Uterus (tissue), 4 donors: ENCODE results near the gene PSMB2. TPM values are rescaled to one million over a fixed set of nuclear protein-coding genes. Genes with fewer than 3 reads are reported as not detected.

Experiments used
- DNase-seq, 2 donors: peaks; one replicate each; pipeline ENCODE4 v3.0.0-alpha.2; 2019 to 2020
- H3K27ac ChIP-seq, 2 donors: fragments of 200-600 bp; sonication (generic); 1 replicate in 1 of 2; 2 replicates in 1 of 2; pipeline ENCODE4 v1.5.1; 2016 to 2018
- H3K27me3 ChIP-seq, 2 donors: fragments of 200-600 bp; sonication (generic); one replicate each; pipeline ENCODE4 v1.5.1; 2018 to 2019; ENCODE audit warnings: control low read depth in 1 of 2
- H3K36me3 ChIP-seq, 2 donors: fragments of 200-600 bp; sonication (generic); one replicate each; pipeline ENCODE4 v1.5.1; 2019; ENCODE audit warnings: control low read depth in 1 of 2
- H3K4me1 ChIP-seq, 2 donors: fragments of 200-600 bp; sonication (generic); one replicate each; pipeline ENCODE4 v1.5.1; 2018 to 2019; ENCODE audit warnings: control low read depth in 1 of 2
- H3K4me3 ChIP-seq, 2 donors: fragments of 200-600 bp; sonication (generic); 1 replicate in 1 of 2; 2 replicates in 1 of 2; pipeline ENCODE4 v1.5.1; 2018 to 2019; ENCODE audit warnings: mild to moderate bottlenecking in 1 of 2
- H3K9me3 ChIP-seq, 2 donors: fragments of 200-600 bp; sonication (generic); one replicate each; pipeline ENCODE4 v1.5.1; 2019; ENCODE audit warnings: control low read depth in 1 of 2
- CTCF ChIP-seq, 4 experiments: fragments of 200-600 bp in 2 of 4; fragments of 450-650 bp in 2 of 4; sonication (generic) in 2 of 4; IDR thresholded peaks; one replicate each; pipeline ENCODE4 v1.5.1; 2016 to 2019; ENCODE audit warnings: antibody characterized with exemption in 4 of 4, mild to moderate bottlenecking in 2 of 4, moderate library complexity in 1 of 4
- POLR2A ChIP-seq, 2 donors: fragments of 450-650 bp; IDR thresholded peaks; one replicate each; pipeline ENCODE4 v1.6.1; 2016; ENCODE audit warnings: antibody characterized with exemption in 2 of 2, mild to moderate bottlenecking in 1 of 2, moderate library complexity in 1 of 2
- intact Hi-C: fragments of 100-400 bp; cut with DNase I; formaldehyde crosslinking; loops from one replicate; pipeline ENCODE4 v1.15.1; 2023; ENCODE audit warnings: low total_unique reads
- total RNA-seq, 4 donors: library from RNA; depleted of rRNA in 3 of 4; stranded (reverse); fragments of >200 nt in 3 of 4; gene quantifications; one replicate each; pipeline versions ENCODE4 v1.1.0 to v1.2.4, GENCODE V29; 2014 to 2023
- donor health status: DM: yes; HTN: yes; CAD: no.

The PSMB2 gene
- total RNA-seq, 4 donors from 2014 or later, result 4.9 to 40.2 (median 27.2) TPM

GRCh38 chr1:35574655-35575415 is 66.5 kb downstream of the PSMB2 start:
- Histone ChIP-seq H3K27ac (no peak overlapping the region), H3K9me3 (no peaks in the 10 kb centered on the region), H3K36me3 (no peaks in the 10 kb centered on the region), H3K4me3 (no peak overlapping the region), H3K27me3 (no peaks in the 10 kb centered on the region), H3K4me1 (peaks cover 0 to 7% of the 10 kb centered on the region in 2 donors)
- intact Hi-C loops, result no loop called here
- no peak for DNase-seq
- TF ChIP-seq POLR2A (IDR thresholded peaks at IDR 0.05) (no peak), CTCF (IDR thresholded peaks at IDR 0.05) (no peak)

GRCh38 chr1:35574125-35574654 is 67.1 kb downstream of the PSMB2 start:
- no peak overlapping the region for H3K27ac ChIP-seq
- no peaks in the 10 kb centered on the region for H3K27me3 ChIP-seq
- DNase-seq, result no peak
- no peak for TF ChIP-seq POLR2A (IDR thresholded peaks at IDR 0.05)
- no peak for TF ChIP-seq CTCF (IDR thresholded peaks at IDR 0.05)
- no peaks in the 10 kb centered on the region for H3K36me3 ChIP-seq
- no peak overlapping the region for H3K4me3 ChIP-seq
- H3K9me3 ChIP-seq, result no peaks in the 10 kb centered on the region
- H3K4me1 ChIP-seq, result peaks cover 0 to 7% of the 10 kb centered on the region in 2 donors
- intact Hi-C loops, result no loop called here

GRCh38 chr1:35573198-35574124 is 67.9 kb downstream of the PSMB2 start, which contains the start of gene TFAP2E:
TFAP2E (plus strand) TSS chr1:35573314; CDS start chr1:35573578, 264 bp downstream.
- no peaks in the 10 kb centered on the region for H3K36me3 ChIP-seq
- no peak for DNase-seq
- intact Hi-C loops, result no loop called here
- no peaks in the 10 kb centered on the region for H3K9me3 ChIP-seq
- H3K4me1 ChIP-seq, result peaks cover 0 to 7% of the 10 kb centered on the region in 2 donors
- TF ChIP-seq POLR2A (IDR thresholded peaks at IDR 0.05), result no peak
- TF ChIP-seq CTCF (IDR thresholded peaks at IDR 0.05), result no peak
- H3K27ac ChIP-seq, result no peak within 1 kb of the TSS
- peak within 1 kb of the TSS in 1 of 2 donors; percentile 2 for H3K4me3 ChIP-seq
- no peaks in the 10 kb centered on the region for H3K27me3 ChIP-seq

- H3K4me1 ChIP-seq, result peaks cover 0 to 7% of the 10 kb centered on the region in 2 donors
- intact Hi-C loops, result no loop called here
- no peak overlapping the region for H3K27ac ChIP-seq
- H3K36me3 ChIP-seq, result no peaks in the 10 kb centered on the region
- H3K9me3 ChIP-seq, result no peaks in the 10 kb centered on the region
- H3K4me3 ChIP-seq, result no peak overlapping the region
- TF ChIP-seq POLR2A (IDR thresholded peaks at IDR 0.05), result no peak
- H3K27me3 ChIP-seq, result no peaks in the 10 kb centered on the region
- no peak for DNase-seq
Observed at GRCh38 chr1:35572296-35572695, 69.0 kb downstream of the PSMB2 start.

GRCh38 chr1:35571263-35571662 is 70.1 kb downstream of the PSMB2 start:
- Histone ChIP-seq H3K27ac (no peak overlapping the region), H3K4me1 (peaks cover 0 to 7% of the 10 kb centered on the region in 2 donors), H3K36me3 (no peaks in the 10 kb centered on the region), H3K4me3 (no peak overlapping the region), H3K27me3 (no peaks in the 10 kb centered on the region), H3K9me3 (no peaks in the 10 kb centered on the region)
- TF ChIP-seq CTCF (IDR thresholded peaks at IDR 0.05) (no peak), POLR2A (IDR thresholded peaks at IDR 0.05) (no peak)
- intact Hi-C loops, result no loop called here
- no peak for DNase-seq
